ENCODE results near the gene FNIP1.
"Not testable (repeated sequence)": the region's sequence is repeated elsewhere in the genome, so short reads cannot be mapped to it uniquely, and the experiment has no call there.

GRCh38 chr5:131729292-131729691, 67.5 kb downstream of the FNIP1 start:
- not testable (repeated sequence) for TF ChIP-seq CTCF, POLR2A (IDR thresholded peaks at IDR 0.05)

All from tibial nerve (tissue), 3 donors.